HEK293T (cell line): ENCODE data around the gene TSPAN33.

Experiments
- CTCF ChIA-PET: fragments of 350-600 bp; formaldehyde crosslinking; extraction: SDS; loops from one replicate; lab custom pipeline; 2021; ENCODE audit warnings: antibody characterized with exemption, inconsistent platforms; lab: Yijun Ruan, JAX
- POLR2A ChIA-PET: fragments of 350-600 bp; formaldehyde crosslinking; extraction: SDS; loops from one replicate; lab custom pipeline; 2020; ENCODE audit warnings: antibody characterized with exemption, inconsistent platforms; lab: Yijun Ruan, JAX
- DNase-seq: peaks from one replicate; pipeline ENCODE4 v3.0.0; 2012; ENCODE audit warnings: mixed read lengths; ENCODE audit errors: extremely low spot score
- ARNT ChIP-seq: fragments of 450-650 bp; IDR thresholded peaks from 2 replicates; pipeline ENCODE4 v1.6.1; 2017; ENCODE audit warnings: mild to moderate bottlenecking
- BHLHE40 ChIP-seq: fragments of 450-650 bp; IDR thresholded peaks from 2 replicates; pipeline ENCODE4 v1.6.1; 2016; ENCODE audit warnings: mild to moderate bottlenecking, moderate library complexity, borderline replicate concordance
- CTBP1 ChIP-seq: fragments of 450-650 bp; IDR thresholded peaks from 2 replicates; pipeline ENCODE4 v1.6.1; 2016; ENCODE audit warnings: borderline replicate concordance
- ELF4 ChIP-seq: fragments of 450-650 bp; IDR thresholded peaks from 2 replicates; pipeline ENCODE4 v1.6.1; 2017; ENCODE audit warnings: antibody characterized with exemption
- FOXA1 ChIP-seq: fragments of 450-650 bp; IDR thresholded peaks from 2 replicates; pipeline ENCODE4 v1.6.1; 2016; ENCODE audit warnings: mild to moderate bottlenecking
- FOXK2 ChIP-seq: fragments of 450-650 bp; IDR thresholded peaks from 2 replicates; pipeline ENCODE4 v1.6.1; 2016; ENCODE audit warnings: mild to moderate bottlenecking
- FOXM1 ChIP-seq: fragments of 450-650 bp; IDR thresholded peaks from 2 replicates; pipeline ENCODE4 v1.6.1; 2017; ENCODE audit warnings: mild to moderate bottlenecking, borderline replicate concordance
- HDGF ChIP-seq: fragments of 450-650 bp; IDR thresholded peaks from 2 replicates; pipeline ENCODE4 v1.6.1; 2017; ENCODE audit warnings: antibody characterized with exemption, borderline replicate concordance
- L3MBTL2 ChIP-seq: fragments of 450-650 bp; conservative IDR thresholded peaks from 2 replicates; pipeline ENCODE4 v1.6.1; 2016; ENCODE audit warnings: mild to moderate bottlenecking
- LEF1 ChIP-seq: fragments of 450-650 bp; IDR thresholded peaks from 2 replicates; pipeline ENCODE4 v1.6.1; 2017; ENCODE audit warnings: mild to moderate bottlenecking, borderline replicate concordance
- NFRKB ChIP-seq: fragments of 450-650 bp; IDR thresholded peaks from 2 replicates; pipeline ENCODE4 v1.6.1; 2016; ENCODE audit warnings: mild to moderate bottlenecking, moderate library complexity
- PKNOX1 ChIP-seq: fragments of 450-650 bp; IDR thresholded peaks from 2 replicates; pipeline ENCODE4 v1.6.1; 2016
- SP1 ChIP-seq: fragments of 450-650 bp; IDR thresholded peaks from 2 replicates; pipeline ENCODE4 v1.6.1; 2017
- SUZ12 ChIP-seq: fragments of 450-650 bp; IDR thresholded peaks from 2 replicates; pipeline ENCODE4 v1.6.1; 2016; ENCODE audit warnings: mild to moderate bottlenecking
- TARDBP ChIP-seq: fragments of 450-650 bp; IDR thresholded peaks from 2 replicates; pipeline ENCODE4 v1.6.1; 2016
- ZNF384 ChIP-seq: fragments of 450-650 bp; IDR thresholded peaks from 2 replicates; pipeline ENCODE4 v1.6.1; 2016

Gene TSPAN33

DNA sequence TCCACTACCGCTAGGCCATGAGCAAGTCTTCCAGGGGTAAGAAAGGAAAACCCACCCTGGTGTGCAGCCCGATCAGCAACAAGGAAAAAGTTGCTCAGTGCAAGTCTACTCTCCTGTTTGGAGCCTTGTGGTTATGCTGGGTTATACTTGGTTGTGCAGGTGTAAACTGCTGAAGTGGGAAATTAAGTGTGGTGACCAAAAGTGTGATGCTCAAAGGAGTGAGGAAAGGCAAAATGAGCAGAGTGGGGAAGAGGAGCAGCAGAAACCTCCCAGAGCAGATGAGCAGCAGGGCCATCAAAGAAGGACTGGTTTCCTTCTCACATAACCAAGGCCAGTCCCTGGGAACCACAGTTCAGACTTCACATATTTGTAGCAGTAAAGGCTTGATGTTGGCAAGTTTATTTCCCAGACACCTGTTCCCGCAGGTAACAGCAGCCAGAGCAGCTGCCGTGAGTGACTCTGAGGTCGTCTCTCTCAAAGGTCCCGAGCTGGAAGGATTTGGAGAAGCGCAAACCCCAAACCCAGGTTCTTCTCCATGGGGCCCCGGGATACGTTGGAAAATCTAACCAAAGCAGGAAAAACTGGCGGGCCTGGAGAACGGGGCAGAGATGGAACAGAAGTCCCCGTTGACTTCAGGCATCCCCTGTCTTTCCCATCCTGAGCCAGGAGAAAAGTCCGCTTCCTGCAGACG is 43.3 kb downstream of the TSPAN33 start:
- CTCF ChIA-PET = no interaction called here
- no peak for DNase-seq
- TF ChIP-seq CTBP1 = no peak
- no peak for TF ChIP-seq NFRKB
- TF ChIP-seq HDGF = no peak
- TF ChIP-seq ZNF384 = no peak
- TF ChIP-seq FOXK2 = no peak
- TF ChIP-seq TARDBP = no peak
- no peak for TF ChIP-seq PKNOX1
- TF ChIP-seq FOXA1 = no peak
- no peak for TF ChIP-seq SP1
- TF ChIP-seq SUZ12 = no peak
- TF ChIP-seq ARNT = no peak
- no peak for TF ChIP-seq FOXM1
- TF ChIP-seq BHLHE40 = no peak
- TF ChIP-seq ELF4 = no peak
- TF ChIP-seq LEF1 = no peak
- TF ChIP-seq L3MBTL2 = no peak
- POLR2A ChIA-PET = interaction anchor here (2.0 kb wide), 1 partner anchor 10 kb away, joined by 5 read pairs; no protein-coding TSS in a partner anchor

DNA sequence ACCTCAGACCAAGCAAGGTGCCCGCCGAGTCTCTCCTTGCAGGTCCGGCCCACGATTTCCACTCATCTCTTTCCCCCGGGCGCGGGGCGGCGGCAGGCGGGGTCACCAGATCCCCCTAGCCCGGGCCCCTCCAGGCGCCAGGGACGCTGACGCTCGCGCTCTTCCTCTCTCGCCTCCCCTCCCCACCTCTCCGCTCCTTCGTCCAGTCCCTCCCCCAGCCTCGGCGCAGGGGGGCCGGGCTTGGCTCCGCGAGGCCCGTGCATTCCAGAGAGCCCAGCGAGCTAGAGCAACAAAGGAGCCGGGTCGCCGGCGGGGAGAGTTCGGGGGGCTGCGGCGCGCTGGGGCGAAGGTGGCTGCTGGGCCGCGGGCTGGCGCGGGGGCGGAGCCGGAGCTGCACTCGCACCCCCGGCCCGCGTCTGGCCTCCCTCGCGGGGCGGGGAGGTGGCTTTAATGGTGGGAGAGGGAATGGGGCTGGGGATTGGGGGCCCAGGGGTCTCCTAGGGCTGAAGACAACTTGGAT is 43.9 kb downstream of the TSPAN33 start, which contains the start of gene SMO:
Gene SMO, plus strand, starts transcription at position 262 of the 520 bp plus-strand sequence. CDS start 519 bp downstream, outside the sequence.
- peak; percentile 69 for DNase-seq
- ChIA-PET CTCF (interaction anchor here (0.6 kb wide), 1 partner anchor 62 kb away, joined by 3 read pairs; no protein-coding TSS in a partner anchor), POLR2A (interaction anchor here (2.0 kb wide), 1 partner anchor 9 kb away, joined by 5 read pairs; no protein-coding TSS in a partner anchor)
- TF ChIP-seq ARNT (no peak), NFRKB (no peak), BHLHE40 (no peak)

DNA sequence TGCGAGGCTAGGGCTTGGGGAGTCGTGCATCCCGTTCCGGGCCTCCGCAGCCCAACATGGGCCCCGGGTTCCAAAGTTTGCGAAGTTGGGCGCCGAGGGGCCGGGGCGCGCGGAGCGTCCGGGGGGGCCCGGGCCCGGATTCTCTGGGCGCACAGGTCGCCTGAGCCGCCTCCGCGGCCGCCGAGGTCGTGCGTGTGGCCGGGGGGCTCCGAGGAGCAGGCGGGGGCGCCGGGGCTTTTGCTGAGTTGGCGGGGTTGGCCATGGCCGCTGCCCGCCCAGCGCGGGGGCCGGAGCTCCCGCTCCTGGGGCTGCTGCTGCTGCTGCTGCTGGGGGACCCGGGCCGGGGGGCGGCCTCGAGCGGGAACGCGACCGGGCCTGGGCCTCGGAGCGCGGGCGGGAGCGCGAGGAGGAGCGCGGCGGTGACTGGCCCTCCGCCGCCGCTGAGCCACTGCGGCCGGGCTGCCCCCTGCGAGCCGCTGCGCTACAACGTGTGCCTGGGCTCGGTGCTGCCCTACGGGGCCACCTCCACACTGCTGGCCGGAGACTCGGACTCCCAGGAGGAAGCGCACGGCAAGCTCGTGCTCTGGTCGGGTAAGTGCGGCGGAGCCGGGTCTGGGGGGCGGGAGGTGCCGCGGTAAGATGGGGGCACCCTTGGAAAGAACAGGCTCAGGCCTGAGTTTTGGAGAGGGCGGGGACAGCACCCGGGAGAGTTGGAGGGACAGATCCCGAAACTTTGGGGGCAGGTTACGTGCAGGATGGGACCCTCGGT is 44.6 kb downstream of the TSPAN33 start:
- TF ChIP-seq ZNF384 (no peak), L3MBTL2 (peak; percentile 31; the same call in 1 of the 2 replicates), PKNOX1 (no peak)
- CTCF ChIA-PET = interaction anchor here (0.6 to 1.2 kb wide), 2 partner anchors 25 to 62 kb away, joined by 3 to 5 read pairs; no protein-coding TSS in a partner anchor
- POLR2A ChIA-PET = interaction anchor here (0.8 to 2.0 kb wide), 2 partner anchors 9 to 17 kb away, joined by 4 to 5 read pairs; no protein-coding TSS in a partner anchor
- peak; percentile 60 for DNase-seq

DNA sequence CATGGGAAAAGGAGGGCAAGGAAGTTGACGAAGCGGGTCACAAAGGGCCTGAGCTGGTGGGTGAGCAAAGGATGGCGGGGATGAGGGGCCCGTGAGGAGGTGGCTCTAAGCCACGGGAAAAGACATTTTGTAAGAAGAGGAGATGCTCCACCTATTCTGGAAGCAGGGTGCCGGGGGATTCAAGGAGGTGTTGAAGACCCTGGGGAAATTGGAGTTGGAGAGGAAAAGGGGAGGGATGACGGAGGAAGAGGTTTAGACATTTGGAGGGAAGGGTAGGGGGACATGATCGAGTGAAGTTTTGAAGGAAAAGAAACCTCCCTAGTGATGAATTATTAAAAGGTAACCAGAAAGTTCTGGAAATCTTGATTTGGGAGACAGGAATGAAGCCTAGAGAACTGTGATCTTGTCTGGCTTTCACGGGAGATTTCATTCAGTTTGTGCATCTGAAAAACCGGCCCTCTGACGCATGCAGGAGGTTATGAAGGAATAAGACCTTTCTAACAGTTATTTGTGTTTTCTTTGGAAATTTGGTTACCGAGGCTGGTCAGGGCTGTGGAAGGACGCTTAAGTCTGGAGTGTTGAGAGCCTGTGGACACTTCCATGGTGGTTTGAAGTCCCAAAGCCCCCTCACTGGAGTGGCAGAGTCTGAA is 45.3 kb downstream of the TSPAN33 start:
- POLR2A ChIA-PET = interaction anchor here (0.8 to 2.0 kb wide), 2 partner anchors 8 to 18 kb away, joined by 4 to 5 read pairs; no protein-coding TSS in a partner anchor
- TF ChIP-seq ARNT = no peak
- no peak for TF ChIP-seq CTBP1
- no peak for TF ChIP-seq ZNF384
- no peak for TF ChIP-seq FOXM1
- no peak; the same call in 1 of the 2 replicates for TF ChIP-seq L3MBTL2
- TF ChIP-seq PKNOX1 = no peak
- TF ChIP-seq HDGF = no peak
- TF ChIP-seq SUZ12 = no peak
- CTCF ChIA-PET = interaction anchor here (1.2 kb wide), 1 partner anchor 26 kb away, joined by 5 read pairs; no protein-coding TSS in a partner anchor
- DNase-seq = no peak

- POLR2A ChIA-PET = no interaction called here
Observed at GRCh38 chr7:129191272-129191671, 46.8 kb downstream of the TSPAN33 start.

DNA sequence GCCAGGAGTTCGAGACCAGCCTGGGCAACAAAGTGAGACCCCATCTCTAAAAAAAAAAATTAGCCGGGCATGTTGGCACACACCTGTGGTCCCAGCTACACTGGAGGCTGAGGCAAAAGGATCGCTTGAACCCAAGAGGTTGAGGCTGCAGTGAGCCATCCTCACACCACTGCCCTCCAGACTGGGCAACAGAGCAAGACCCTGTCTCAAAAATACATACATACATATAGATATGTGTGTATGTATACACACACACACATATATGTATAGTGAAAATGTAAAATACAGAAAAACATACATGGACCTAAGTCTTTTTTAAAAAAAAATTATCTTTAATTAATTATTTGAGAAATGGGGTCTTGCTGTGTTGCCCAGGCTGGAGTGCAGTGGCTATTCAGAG is 49.4 kb downstream of the TSPAN33 start:
- ChIA-PET CTCF (interaction anchor here (1.5 kb wide), 1 partner anchor 30 kb away, joined by 3 read pairs; no protein-coding TSS in a partner anchor), POLR2A (no interaction called here)
- no peak for DNase-seq
- TF ChIP-seq L3MBTL2 = no peak
- TF ChIP-seq SP1 = no peak
- no peak for TF ChIP-seq CTBP1
- no peak for TF ChIP-seq TARDBP
- TF ChIP-seq SUZ12 = no peak
- no peak for TF ChIP-seq FOXM1
- TF ChIP-seq BHLHE40 = no peak
- no peak for TF ChIP-seq HDGF
- TF ChIP-seq LEF1 = no peak
- TF ChIP-seq FOXA1 = no peak
- TF ChIP-seq ARNT = no peak
- TF ChIP-seq FOXK2 = no peak
- TF ChIP-seq ELF4 = no peak

More at GRCh38 chr7:129191272-129191671, 46.8 kb downstream of the TSPAN33 start:
- CTCF ChIA-PET = interaction anchor here (1.2 kb wide), 1 partner anchor 27 kb away, joined by 4 read pairs; no protein-coding TSS in a partner anchor
- no peak for DNase-seq
- no peak for TF ChIP-seq CTBP1
